GM21390 (cell line): ENCODE measurements around the gene CDH2.

ENCODE experiments used
- ATAC-seq: cut with Tn5 transposase; IDR thresholded peaks from one replicate; pipeline ENCODE4 v1.9.1; 2021; ENCODE audit not compliant: unreplicated experiment

CDH2 gene

DNA sequence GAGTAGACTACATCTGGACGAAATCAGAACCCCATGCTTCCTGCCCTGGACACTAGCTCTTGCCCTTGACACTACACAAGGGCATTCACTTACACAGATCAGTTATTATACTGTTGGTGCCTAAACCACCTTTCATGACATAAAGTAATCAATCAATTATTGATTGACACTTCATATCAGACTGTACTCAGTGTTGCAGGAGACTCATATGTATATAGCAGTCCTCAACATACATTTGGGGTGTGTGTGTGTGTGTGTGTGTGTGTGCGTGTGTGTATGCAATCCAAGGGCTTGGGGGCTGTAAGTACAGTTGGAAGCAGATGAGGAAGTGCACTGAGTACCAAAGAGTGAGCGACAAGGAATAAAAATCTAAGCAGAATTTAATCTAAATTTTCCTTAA, 5.1 kb downstream of the CDH2 start:
- no peak for ATAC-seq

- no peak for ATAC-seq
Observed at GRCh38 chr18:28168725-28169124, 8.2 kb downstream of the CDH2 start.

DNA sequence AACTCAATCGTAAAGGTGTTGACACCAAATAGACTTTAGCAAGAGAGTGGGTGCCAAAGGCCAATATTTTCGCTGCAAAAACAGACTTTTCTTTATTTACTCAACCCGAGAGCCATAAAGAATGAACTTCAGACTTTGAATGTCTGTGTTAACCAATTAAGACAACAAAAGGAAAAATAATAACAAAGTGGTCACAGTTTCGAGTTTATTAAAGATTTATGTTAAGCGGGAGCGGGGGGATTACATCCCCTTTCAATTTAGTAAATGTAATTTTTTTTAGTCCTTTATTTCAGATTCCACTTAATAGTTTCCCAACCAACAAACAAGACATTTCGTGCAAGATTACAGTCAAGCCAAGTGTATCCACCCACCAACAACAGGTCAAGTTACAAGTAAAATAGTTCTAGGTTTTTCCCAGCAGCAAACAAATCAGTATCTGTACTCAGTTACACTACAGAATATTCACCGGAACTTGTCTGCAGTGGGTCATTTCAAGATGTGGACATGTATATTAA, 9.0 kb downstream of the CDH2 start:
- no peak for ATAC-seq

DNA sequence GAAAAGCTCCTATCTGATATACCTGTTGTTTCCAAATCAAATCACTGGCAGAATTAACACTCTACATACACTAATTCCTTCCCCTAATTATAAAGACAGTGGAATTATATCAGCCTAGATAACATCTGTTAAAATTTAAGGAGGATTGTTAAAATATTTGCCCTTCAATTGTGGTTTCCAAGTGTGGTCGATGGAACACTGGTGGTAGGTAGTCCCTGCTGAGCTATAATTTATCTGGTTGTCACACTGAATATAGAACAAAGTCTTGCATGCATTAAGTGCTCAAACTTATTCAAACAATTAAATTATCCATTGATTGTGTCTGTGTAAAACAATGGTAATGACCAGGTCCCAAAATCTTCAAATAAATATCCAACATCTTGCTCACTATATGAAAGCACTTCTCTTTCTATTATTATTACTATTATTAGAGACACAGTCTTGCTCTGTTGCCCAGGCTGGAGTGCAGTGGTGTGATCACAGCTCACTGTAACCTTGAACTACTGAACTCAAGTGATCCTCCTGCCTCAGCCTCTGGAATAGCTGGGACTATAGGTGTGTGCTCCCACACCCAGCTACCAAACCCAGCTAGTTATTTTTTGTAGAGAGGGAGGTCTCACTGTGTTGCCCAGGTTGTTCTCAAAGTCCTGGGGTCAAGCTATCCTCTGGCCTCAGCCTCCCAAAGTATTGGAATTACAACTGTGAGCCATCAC, 12.0 kb downstream of the CDH2 start:
- no peak for ATAC-seq

- no peak for ATAC-seq
Observed at GRCh38 chr18:28163201-28163775, 13.6 kb downstream of the CDH2 start.

DNA sequence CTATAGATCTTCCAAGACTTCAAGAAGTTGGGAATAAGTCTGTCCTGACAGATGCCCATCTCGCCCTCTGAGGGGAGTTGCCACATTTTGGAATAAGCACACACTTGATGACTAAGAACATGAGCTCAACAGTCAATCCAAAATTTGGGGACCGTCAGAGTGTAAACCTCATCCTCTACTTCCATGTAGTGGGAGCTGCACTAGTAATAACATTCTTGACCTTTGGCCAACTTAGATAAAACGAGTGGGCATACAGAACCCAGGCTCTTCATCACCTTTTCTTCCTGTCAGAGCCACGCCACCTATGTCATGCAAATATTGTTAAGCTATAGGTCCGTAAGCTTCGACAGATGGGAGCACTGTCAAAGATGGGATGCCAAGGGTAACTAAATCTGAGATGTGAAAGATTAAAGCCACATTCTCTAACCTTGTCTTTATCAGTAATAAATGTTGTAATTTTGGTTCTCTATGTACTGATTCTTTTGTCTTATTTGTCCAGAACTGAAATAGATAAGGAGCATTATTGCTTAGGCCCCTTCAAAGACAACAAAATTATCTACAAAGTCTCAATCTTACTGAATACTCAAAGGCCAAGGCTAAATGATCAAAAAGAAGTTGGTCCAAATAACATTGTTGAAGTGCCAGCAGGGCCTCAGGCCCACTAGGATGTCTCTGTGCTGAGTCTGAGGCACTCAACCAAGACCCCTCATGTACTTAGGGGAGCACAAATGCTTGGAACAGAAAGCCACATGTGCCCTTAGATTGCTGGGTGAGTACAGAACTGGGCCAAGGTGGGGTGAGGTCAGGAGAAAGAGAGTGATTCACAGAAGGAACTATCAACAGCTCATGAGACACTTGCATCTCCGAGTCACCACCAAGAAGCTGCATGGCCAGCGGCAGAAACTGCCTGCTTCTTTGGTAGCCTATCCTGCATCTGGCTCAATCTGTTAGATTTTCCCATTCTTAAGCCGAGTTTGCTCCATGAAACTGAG, 15.0 kb downstream of the CDH2 start:
- no peak for ATAC-seq

DNA sequence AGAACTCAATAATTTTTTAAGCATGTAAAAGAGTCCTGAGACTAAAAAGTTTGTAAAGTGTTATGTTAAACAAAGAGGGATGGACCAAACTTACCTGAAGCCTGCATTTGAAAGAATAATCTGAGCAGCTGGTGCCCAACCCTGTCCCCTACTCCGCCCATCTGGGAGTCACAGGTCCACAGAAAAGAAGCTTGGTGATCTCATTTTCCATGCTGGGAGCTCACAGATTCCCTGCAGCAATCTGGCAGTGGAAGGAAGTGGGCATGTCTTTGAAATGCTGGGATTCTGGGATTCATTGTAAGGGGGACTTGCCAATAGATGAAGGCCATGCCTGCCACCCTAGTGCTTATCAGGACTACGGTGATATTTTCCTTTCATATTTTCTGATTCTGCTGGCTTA, 17.9 kb downstream of the CDH2 start:
- no peak for ATAC-seq

- ATAC-seq = no peak
Observed at GRCh38 chr18:28158083-28158581, 18.8 kb downstream of the CDH2 start.

DNA sequence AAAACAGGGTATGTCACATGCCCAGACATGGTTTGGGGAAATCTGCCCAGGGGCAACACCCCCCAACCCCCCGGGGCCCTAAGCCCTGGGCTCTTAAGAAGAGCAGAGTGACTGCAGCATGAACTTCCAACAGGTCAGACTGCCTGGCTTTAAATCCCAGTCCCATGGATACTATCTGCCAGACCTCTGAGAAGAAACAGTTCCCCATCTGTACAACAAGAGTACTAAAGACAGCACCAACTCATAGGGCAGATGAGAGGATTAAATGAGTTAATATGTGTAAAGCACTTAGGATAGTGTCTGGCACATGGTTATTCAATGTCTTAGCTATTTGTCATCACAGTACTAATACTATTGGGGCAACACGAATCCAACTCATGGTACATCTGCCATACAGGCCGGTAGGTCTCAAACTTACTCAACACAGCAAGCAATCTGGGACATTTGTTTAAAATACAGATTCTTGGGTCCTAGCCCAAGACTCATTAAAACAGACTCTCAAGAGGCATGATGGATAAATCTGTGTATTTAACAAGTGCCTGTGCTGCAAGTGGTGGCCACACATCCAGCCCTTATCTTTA, 23.4 kb downstream of the CDH2 start:
- ATAC-seq = no peak

GRCh38 chr18:28152754-28153153, 24.2 kb downstream of the CDH2 start:
- no peak for ATAC-seq

DNA sequence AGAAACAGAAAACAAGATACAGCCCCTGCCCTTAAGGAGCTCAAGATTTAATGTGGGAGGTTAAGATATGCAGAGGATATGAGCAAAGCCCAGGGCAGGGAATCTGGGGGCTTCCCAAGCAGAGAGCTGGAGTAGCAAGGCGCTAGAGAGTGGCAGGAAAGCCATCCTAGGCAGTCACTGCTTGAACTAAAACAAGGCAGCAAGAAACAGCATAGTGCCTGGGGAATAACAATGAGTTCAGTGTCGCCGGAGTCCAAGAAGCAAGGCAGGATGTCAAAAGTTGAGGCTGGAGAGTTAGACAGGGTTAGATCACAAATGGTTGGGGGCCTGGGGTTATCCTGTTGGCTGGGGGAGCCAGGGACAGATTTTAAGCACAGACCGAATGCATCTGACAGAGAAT, 24.6 kb downstream of the CDH2 start:
- ATAC-seq = no peak

GRCh38 chr18:28151434-28151833, 25.5 kb downstream of the CDH2 start:
- no peak for ATAC-seq

- ATAC-seq = no peak
Observed at GRCh38 chr18:28150925-28151324, 26.0 kb downstream of the CDH2 start.

GRCh38 chr18:28149810-28150420, 27.0 kb downstream of the CDH2 start:
- ATAC-seq = no peak

DNA sequence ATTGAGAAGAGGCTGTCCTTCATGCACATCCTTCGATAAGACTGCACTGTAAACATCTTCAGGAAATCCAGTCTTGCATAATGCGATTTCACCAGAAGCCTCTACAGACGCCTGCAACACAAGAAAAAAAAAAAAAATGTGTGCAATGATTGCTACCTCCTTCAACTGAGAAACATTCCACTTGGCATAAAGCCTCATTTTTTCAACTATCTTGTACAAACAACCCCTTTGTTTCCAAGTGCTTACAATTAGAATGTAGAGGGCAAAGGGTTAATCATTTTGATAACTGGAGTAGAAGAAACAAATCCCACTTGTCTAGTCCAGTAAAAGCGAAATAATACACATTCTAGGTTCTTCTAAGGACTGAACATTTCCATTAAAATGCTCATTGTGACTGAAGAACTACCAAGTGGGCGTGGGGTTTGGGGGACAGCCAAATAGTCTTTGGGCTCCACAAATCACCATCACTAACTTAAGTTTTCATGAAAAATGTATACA, 29.2 kb downstream of the CDH2 start:
- no peak for ATAC-seq

- ATAC-seq = no peak
Observed at GRCh38 chr18:28143725-28144124, 33.2 kb downstream of the CDH2 start.

DNA sequence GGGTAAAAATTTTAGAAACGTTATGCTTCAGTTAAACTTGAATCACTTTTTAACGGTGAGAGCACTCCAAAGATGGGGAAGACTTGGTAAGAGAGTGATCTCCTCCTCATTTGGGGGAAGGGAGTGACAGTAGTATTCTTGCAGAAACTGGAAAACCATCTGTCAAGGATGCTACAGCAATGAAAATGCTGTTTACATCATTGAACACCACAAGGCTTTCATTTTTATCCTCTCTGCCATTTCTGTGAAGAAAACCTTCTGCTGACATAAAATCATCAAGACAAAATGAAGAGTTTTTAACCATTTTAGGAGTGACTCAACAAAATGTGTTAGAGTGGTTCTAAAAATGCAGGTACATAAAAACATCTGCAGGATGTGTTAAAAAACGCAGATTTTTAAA, 38.1 kb downstream of the CDH2 start:
- ATAC-seq = no peak

GRCh38 chr18:28136071-28136470, 40.9 kb downstream of the CDH2 start:
- no peak for ATAC-seq

GRCh38 chr18:28134774-28135173, 42.2 kb downstream of the CDH2 start:
- no peak for ATAC-seq

DNA sequence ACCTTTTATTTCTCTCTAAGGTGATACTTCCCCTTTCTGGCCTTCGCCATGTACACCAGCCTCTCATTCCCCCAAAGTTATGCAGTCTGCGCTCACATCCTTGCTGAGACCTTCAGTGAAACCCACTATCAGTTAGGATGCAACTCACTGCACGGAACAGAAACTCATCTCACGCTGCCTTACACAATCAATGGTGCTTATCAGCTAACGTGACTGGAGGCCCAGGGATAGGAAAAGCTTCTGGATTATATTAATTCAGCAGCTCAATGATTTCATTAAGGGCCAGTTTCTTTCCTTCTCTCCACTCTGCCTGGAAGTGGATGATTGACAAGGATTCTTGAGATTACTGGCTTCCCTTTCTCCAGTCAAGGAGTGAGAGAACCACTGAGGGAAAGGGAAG, 44.8 kb downstream of the CDH2 start:
- ATAC-seq = no peak

DNA sequence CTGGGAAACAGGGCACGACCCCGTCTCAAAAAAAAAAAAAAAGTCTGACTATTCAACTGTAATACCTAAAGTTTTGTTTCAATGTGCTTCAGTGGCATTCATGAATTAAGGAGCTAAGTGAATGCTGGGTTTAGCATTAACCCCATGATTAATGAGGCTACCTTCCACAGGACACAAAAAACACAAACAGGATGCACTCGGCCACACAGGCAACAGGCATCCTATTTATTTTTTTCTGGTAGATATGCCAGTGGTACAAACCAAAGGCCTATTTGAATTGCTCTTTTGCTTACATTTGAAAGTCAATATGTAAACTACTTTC, 48.3 kb downstream of the CDH2 start:
- no peak for ATAC-seq
